Spinal cord (tissue), 10 donors: ENCODE results near the gene GP1BA. TPM values are rescaled to one million over a fixed set of nuclear protein-coding genes. Genes with fewer than 3 reads are reported as not detected.

Experiments
- DNase-seq, 6 donors: peaks; one replicate each; pipeline versions ENCODE4 v3.0.0 to v3.0.0-alpha.2; 2013 to 2015; ENCODE audit warnings: low spot score in 6 of 6, low read depth in 4 of 6
- H3K27ac ChIP-seq: one replicate; pipeline ENCODE4 v1.5.1; 2013; ENCODE audit warnings: low read depth, low read length, control low read depth
- H3K27me3 ChIP-seq: one replicate; pipeline ENCODE4 v1.6.1; 2013; ENCODE audit warnings: low read length; ENCODE audit not compliant: control insufficient read depth, insufficient read depth
- H3K36me3 ChIP-seq: one replicate; pipeline ENCODE4 v1.6.1; 2013; ENCODE audit warnings: low read length; ENCODE audit not compliant: control insufficient read depth, insufficient read depth
- H3K4me1 ChIP-seq: one replicate; pipeline ENCODE4 v1.6.1; 2013; ENCODE audit warnings: low read length; ENCODE audit not compliant: control insufficient read depth, insufficient read depth
- H3K4me3 ChIP-seq: one replicate; pipeline ENCODE4 v1.5.1; 2013; ENCODE audit warnings: low read depth, low read length, control low read depth
- H3K9me3 ChIP-seq: one replicate; pipeline ENCODE4 v1.6.1; 2013; ENCODE audit warnings: low read length; ENCODE audit not compliant: control insufficient read depth, insufficient read depth
- WGBS: methylation state at CpG from one replicate; pipeline ENCODE4 v1.1.5; 2013; ENCODE audit warnings: missing lambda C conversion rate; ENCODE audit not compliant: insufficient coverage; 5-methylcytosine and 5-hydroxymethylcytosine counted together
- polyA plus RNA-seq, 2 donors: library from polyadenylated mRNA; unstranded; fragments of 120-200 nt; gene quantifications; one replicate each; pipeline ENCODE4 v1.2.1, GENCODE V29; 2013; ENCODE audit not compliant: insufficient read length in 2 of 2
- total RNA-seq, 2 donors: library from RNA; depleted of rRNA in 1 of 2; stranded (reverse); fragments of 120-200 nt in 1 of 2; fragments of >200 nt in 1 of 2; gene quantifications; one replicate each; pipeline versions ENCODE4 v1.2.3 to v1.2.4, GENCODE V29; 2013 to 2014
- donor health status: healthy.

Gene GP1BA
- total and polyA plus RNA-seq, 4 donors: 0.06 to 1.6 (median 0.57) TPM; not detected in 1

GRCh38 chr17:4949321-4950074 lies 17.4 kb downstream of the GP1BA start:
- Histone ChIP-seq H3K4me3 (peak overlapping the region; percentile 92), H3K27ac (peak overlapping the region; percentile 96), H3K27me3 (peaks cover 10% of the 10 kb centered on the region), H3K9me3 (no peaks in the 10 kb centered on the region), H3K4me1 (peaks cover 29% of the 10 kb centered on the region), H3K36me3 (peaks cover 13% of the 10 kb centered on the region)
- peak in 1 of 6 donors; percentile 72 for DNase-seq
- under 1% methylated on average over 64 of the region's 75 CpGs for WGBS

GRCh38 chr17:4950075-4950745 lies 18.1 kb downstream of the GP1BA start:
- Histone ChIP-seq H3K36me3 (peaks cover 7% of the 10 kb centered on the region), H3K27me3 (peaks cover 10% of the 10 kb centered on the region), H3K4me1 (peaks cover 26% of the 10 kb centered on the region), H3K9me3 (no peaks in the 10 kb centered on the region), H3K4me3 (peak overlapping the region; percentile 38), H3K27ac (peak overlapping the region; percentile 69)
- DNase-seq: peak in 1 of 6 donors; percentile 44
- 5% methylated on average over 47 of the region's 52 CpGs for WGBS

GRCh38 chr17:4950746-4951204 lies 18.7 kb downstream of the GP1BA start, which contains the start of gene ENO3:
ENO3 (plus strand) TSS chr17:4951119; CDS start chr17:4951830, 711 bp downstream.
- H3K36me3 ChIP-seq: peaks cover 1% of the 10 kb centered on the region
- no peaks in the 10 kb centered on the region for H3K9me3 ChIP-seq
- H3K4me1 ChIP-seq: peaks cover 21% of the 10 kb centered on the region
- no peak for DNase-seq
- peak within 1 kb of the TSS; percentile 69 for H3K27ac ChIP-seq
- H3K4me3 ChIP-seq: peak within 1 kb of the TSS; percentile 38
- H3K27me3 ChIP-seq: peaks cover 10% of the 10 kb centered on the region
- 48% methylated on average over 4 of the region's 7 CpGs for WGBS

- WGBS: 68% methylated on average over 2 of the region's 3 CpGs
- DNase-seq: no peak
- Histone ChIP-seq H3K27me3 (peaks cover 10% of the 10 kb centered on the region), H3K4me1 (peaks cover 20% of the 10 kb centered on the region), H3K9me3 (no peaks in the 10 kb centered on the region), H3K4me3 (no peak overlapping the region), H3K27ac (no peak overlapping the region), H3K36me3 (peaks cover 3% of the 10 kb centered on the region)
Measured at GRCh38 chr17:4951486-4951885, 19.4 kb downstream of the GP1BA start.

GRCh38 chr17:4953451-4953961 lies 21.4 kb downstream of the GP1BA start:
- WGBS: 94% methylated on average over 12 of the region's 14 CpGs
- Histone ChIP-seq H3K4me1 (peaks cover 14% of the 10 kb centered on the region), H3K27me3 (peaks cover 10% of the 10 kb centered on the region), H3K4me3 (no peak overlapping the region), H3K36me3 (peaks cover 17% of the 10 kb centered on the region), H3K9me3 (no peaks in the 10 kb centered on the region), H3K27ac (no peak overlapping the region)
- DNase-seq: no peak

- Histone ChIP-seq H3K4me1 (peaks cover 12% of the 10 kb centered on the region), H3K27ac (no peak overlapping the region), H3K27me3 (peaks cover 9% of the 10 kb centered on the region), H3K9me3 (no peaks in the 10 kb centered on the region), H3K4me3 (no peak overlapping the region), H3K36me3 (peaks cover 28% of the 10 kb centered on the region)
- 96% methylated on average over 8 of the region's 8 CpGs for WGBS
- DNase-seq: no peak
Measured at GRCh38 chr17:4955091-4955490, 23.0 kb downstream of the GP1BA start.

- H3K4me3 ChIP-seq: no peak overlapping the region
- H3K27me3 ChIP-seq: no peaks in the 10 kb centered on the region
- 94% methylated on average over 6 of the region's 10 CpGs for WGBS
- no peaks in the 10 kb centered on the region for H3K4me1 ChIP-seq
- peaks cover 37% of the 10 kb centered on the region for H3K36me3 ChIP-seq
- H3K9me3 ChIP-seq: no peaks in the 10 kb centered on the region
- DNase-seq: no peak
- H3K27ac ChIP-seq: no peak overlapping the region
Measured at GRCh38 chr17:4956493-4957061, 24.5 kb downstream of the GP1BA start.

- no peaks in the 10 kb centered on the region for H3K4me1 ChIP-seq
- no peaks in the 10 kb centered on the region for H3K9me3 ChIP-seq
- no peak overlapping the region for H3K27ac ChIP-seq
- DNase-seq: no peak
- no peak overlapping the region for H3K4me3 ChIP-seq
- 100% methylated on average over 3 of the region's 3 CpGs for WGBS
- H3K36me3 ChIP-seq: peaks cover 37% of the 10 kb centered on the region
- H3K27me3 ChIP-seq: no peaks in the 10 kb centered on the region
Measured at GRCh38 chr17:4958102-4958501, 26.0 kb downstream of the GP1BA start.

GRCh38 chr17:4959261-4959965 lies 27.3 kb downstream of the GP1BA start:
- H3K4me1 ChIP-seq: no peaks in the 10 kb centered on the region
- WGBS: 87% methylated on average over 14 of the region's 18 CpGs
- H3K4me3 ChIP-seq: no peak overlapping the region
- no peak for DNase-seq
- H3K9me3 ChIP-seq: no peaks in the 10 kb centered on the region
- no peak overlapping the region for H3K27ac ChIP-seq
- no peaks in the 10 kb centered on the region for H3K27me3 ChIP-seq
- H3K36me3 ChIP-seq: peaks cover 38% of the 10 kb centered on the region
